Neural cell (in vitro differentiated cells): ENCODE measurements around the gene OR56A3. TPM values are rescaled to one million over a fixed set of nuclear protein-coding genes. Genes with fewer than 3 reads are reported as not detected.

Source experiments
- H2AFZ ChIP-seq: fragments of 200-600, 300-800 bp; sonication (generic), shearing (Covaris generic); 2 replicates; pipeline ENCODE4 v1.6.0; 2014; ENCODE audit warnings: low read depth, mild to moderate bottlenecking, antibody characterized with exemption, low read length, moderate library complexity
- H3F3A ChIP-seq: fragments of 200-600 bp; shearing (Covaris generic); 2 replicates; pipeline ENCODE4 v1.6.1; 2016; ENCODE audit warnings: mild to moderate bottlenecking, moderate library complexity, mixed read lengths, antibody characterized with exemption, low read length; ENCODE audit not compliant: insufficient read depth, poor library complexity, severe bottlenecking
- H3K27ac ChIP-seq: fragments of 200-600, 300-800 bp; sonication (generic), shearing (Covaris generic); 2 replicates; pipeline ENCODE4 v1.5.1; 2014; ENCODE audit warnings: mild to moderate bottlenecking, low read length, moderate library complexity
- H3K27me3 ChIP-seq: fragments of 300-800, 200-600 bp; sonication (generic), shearing (Covaris generic); 2 replicates; pipeline ENCODE4 v1.6.0; 2014; ENCODE audit warnings: mild to moderate bottlenecking, low read depth, low read length, moderate library complexity; ENCODE audit not compliant: insufficient read depth
- H3K36me3 ChIP-seq: fragments of 300-800, 200-600 bp; sonication (generic), shearing (Covaris generic); 2 replicates; pipeline ENCODE4 v1.5.1; 2014; ENCODE audit warnings: mild to moderate bottlenecking, antibody characterized with exemption, low read length, moderate library complexity; ENCODE audit not compliant: insufficient read depth
- H3K4me2 ChIP-seq: fragments of 300-800, 200-600 bp; sonication (generic), shearing (Covaris generic); 2 replicates; pipeline ENCODE4 v1.6.0; 2014; ENCODE audit warnings: mild to moderate bottlenecking, low read length
- H3K4me3 ChIP-seq: fragments of 300-800, 200-600 bp; sonication (generic), shearing (Covaris generic); 2 replicates; pipeline ENCODE4 v1.5.1; 2014; ENCODE audit warnings: mild to moderate bottlenecking, low read length, moderate library complexity
- H3K79me2 ChIP-seq: fragments of 200-600 bp; shearing (Covaris generic); replicated peaks from 2 replicates; pipeline ENCODE4 v1.6.0; 2014; ENCODE audit warnings: mild to moderate bottlenecking, low read length, moderate library complexity; ENCODE audit not compliant: insufficient read depth
- H3K9ac ChIP-seq: fragments of 300-800, 200-600 bp; sonication (generic), shearing (Covaris generic); 2 replicates; pipeline ENCODE4 v1.6.1; 2016; ENCODE audit warnings: mild to moderate bottlenecking, low read length, mixed read lengths
- H3K9me2 ChIP-seq: fragments of 200-600 bp; shearing (Covaris generic); 2 replicates; pipeline ENCODE4 v1.6.1; 2016; ENCODE audit warnings: mild to moderate bottlenecking, low read length, mixed read lengths; ENCODE audit not compliant: insufficient read depth
- H3K9me3 ChIP-seq: fragments of 200-600, 300-800 bp; sonication (generic), shearing (Covaris generic); 2 replicates; pipeline ENCODE4 v1.6.1; 2016; ENCODE audit warnings: mild to moderate bottlenecking, mixed run types, low read length, moderate library complexity, mixed read lengths
- H4K20me1 ChIP-seq: fragments of 200-600 bp; shearing (Covaris generic); 2 replicates; pipeline ENCODE4 v1.6.1; 2016; ENCODE audit warnings: mild to moderate bottlenecking, mixed run types; ENCODE audit not compliant: insufficient read depth
- EP300 ChIP-seq: fragments of 450-650 bp; conservative IDR thresholded peaks from 2 replicates; pipeline ENCODE4 v1.6.1; 2014; ENCODE audit warnings: antibody characterized with exemption, mild to moderate bottlenecking, moderate library complexity; ENCODE audit not compliant: poor library complexity, severe bottlenecking
- EZH2 ChIP-seq: fragments of 200-600, 300-800 bp; shearing (Covaris generic), sonication (generic); IDR thresholded peaks from 2 replicates; pipeline ENCODE4 v1.6.1; 2014; ENCODE audit warnings: antibody characterized with exemption, low read length, borderline replicate concordance, mild to moderate bottlenecking; ENCODE audit not compliant: insufficient read depth, poor library complexity, severe bottlenecking
- MXI1 ChIP-seq: fragments of 450-650 bp; conservative IDR thresholded peaks from 2 replicates; pipeline ENCODE4 v1.6.1; 2014; ENCODE audit warnings: antibody characterized with exemption, mild to moderate bottlenecking; ENCODE audit not compliant: poor library complexity, severe bottlenecking
- POLR2AphosphoS5 ChIP-seq: IDR thresholded peaks from 2 replicates; pipeline ENCODE4 v1.6.1; 2012
- RAD21 ChIP-seq: fragments of 450-650 bp; conservative IDR thresholded peaks from 2 replicates; pipeline ENCODE4 v1.6.1; 2014; ENCODE audit warnings: antibody characterized with exemption, mild to moderate bottlenecking, moderate library complexity
- SMC3 ChIP-seq: fragments of 450-650 bp; conservative IDR thresholded peaks from 2 replicates; pipeline ENCODE4 v1.6.1; 2014; ENCODE audit warnings: antibody characterized with exemption, mild to moderate bottlenecking, moderate library complexity; ENCODE audit not compliant: poor library complexity
- TAF1 ChIP-seq: IDR thresholded peaks from 2 replicates; pipeline ENCODE4 v1.6.1; 2012; ENCODE audit warnings: low read depth
- polyA plus RNA-seq: library from polyadenylated mRNA; depleted of rRNA; stranded (reverse); fragments of >200 nt; gene quantifications from 2 replicates; pipeline ENCODE4 v1.2.3, GENCODE V29; 2014
- TF ChIP-seq, protein P1 (sequence below): fragments of 450-650 bp; IDR thresholded peaks from 2 replicates; pipeline ENCODE4 v1.5.1; 2014; ENCODE audit warnings: antibody characterized with exemption, mild to moderate bottlenecking, moderate library complexity; ENCODE audit not compliant: poor library complexity, severe bottlenecking
- TF ChIP-seq, protein P2 (sequence below): IDR thresholded peaks from 2 replicates; pipeline ENCODE4 v1.6.1; 2012; ENCODE audit warnings: borderline replicate concordance

The OR56A3 gene
- polyA plus RNA-seq, 1 donor from 2014 or later = not detected

DNA sequence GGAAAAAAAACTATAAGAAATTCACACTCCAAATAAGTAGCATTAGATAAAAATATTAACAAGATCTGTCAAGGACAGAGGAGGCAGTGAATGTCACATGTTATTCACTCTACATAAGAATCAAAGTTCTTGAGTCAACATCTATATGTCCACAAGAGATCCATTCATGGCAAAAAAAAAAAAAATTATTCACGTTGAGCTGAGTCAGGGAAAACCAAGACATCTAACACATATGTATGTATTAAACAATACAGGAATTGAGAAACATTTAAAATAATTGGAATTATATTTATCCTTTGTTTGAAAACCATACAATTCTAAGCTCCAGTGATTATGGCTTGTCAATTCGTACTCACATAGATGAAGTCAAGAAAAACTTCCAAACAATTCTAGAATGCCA lies 24.9 kb downstream of the OR56A3 start:
- H3K27me3 ChIP-seq = no peaks in the 10 kb centered on the region
- no peak overlapping the region for H2AFZ ChIP-seq
- no peak overlapping the region for H3K4me2 ChIP-seq
- H4K20me1 ChIP-seq = no peaks in the 10 kb centered on the region
- H3K27ac ChIP-seq = no peak overlapping the region
- no peaks in the 10 kb centered on the region for H3K79me2 ChIP-seq
- H3K9me3 ChIP-seq = no peaks in the 10 kb centered on the region
- no peaks in the 10 kb centered on the region for H3K9me2 ChIP-seq
- no peaks in the 10 kb centered on the region for H3K36me3 ChIP-seq
- TF ChIP-seq RAD21 (no peak), TAF1 (no peak), EZH2 (no peak), MXI1 (no peak), POLR2AphosphoS5 (no peak), EP300 (no peak), SMC3 (no peak)
- TF ChIP-seq, protein P1, sequence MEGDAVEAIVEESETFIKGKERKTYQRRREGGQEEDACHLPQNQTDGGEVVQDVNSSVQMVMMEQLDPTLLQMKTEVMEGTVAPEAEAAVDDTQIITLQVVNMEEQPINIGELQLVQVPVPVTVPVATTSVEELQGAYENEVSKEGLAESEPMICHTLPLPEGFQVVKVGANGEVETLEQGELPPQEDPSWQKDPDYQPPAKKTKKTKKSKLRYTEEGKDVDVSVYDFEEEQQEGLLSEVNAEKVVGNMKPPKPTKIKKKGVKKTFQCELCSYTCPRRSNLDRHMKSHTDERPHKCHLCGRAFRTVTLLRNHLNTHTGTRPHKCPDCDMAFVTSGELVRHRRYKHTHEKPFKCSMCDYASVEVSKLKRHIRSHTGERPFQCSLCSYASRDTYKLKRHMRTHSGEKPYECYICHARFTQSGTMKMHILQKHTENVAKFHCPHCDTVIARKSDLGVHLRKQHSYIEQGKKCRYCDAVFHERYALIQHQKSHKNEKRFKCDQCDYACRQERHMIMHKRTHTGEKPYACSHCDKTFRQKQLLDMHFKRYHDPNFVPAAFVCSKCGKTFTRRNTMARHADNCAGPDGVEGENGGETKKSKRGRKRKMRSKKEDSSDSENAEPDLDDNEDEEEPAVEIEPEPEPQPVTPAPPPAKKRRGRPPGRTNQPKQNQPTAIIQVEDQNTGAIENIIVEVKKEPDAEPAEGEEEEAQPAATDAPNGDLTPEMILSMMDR = no peak
- TF ChIP-seq, protein P2, sequence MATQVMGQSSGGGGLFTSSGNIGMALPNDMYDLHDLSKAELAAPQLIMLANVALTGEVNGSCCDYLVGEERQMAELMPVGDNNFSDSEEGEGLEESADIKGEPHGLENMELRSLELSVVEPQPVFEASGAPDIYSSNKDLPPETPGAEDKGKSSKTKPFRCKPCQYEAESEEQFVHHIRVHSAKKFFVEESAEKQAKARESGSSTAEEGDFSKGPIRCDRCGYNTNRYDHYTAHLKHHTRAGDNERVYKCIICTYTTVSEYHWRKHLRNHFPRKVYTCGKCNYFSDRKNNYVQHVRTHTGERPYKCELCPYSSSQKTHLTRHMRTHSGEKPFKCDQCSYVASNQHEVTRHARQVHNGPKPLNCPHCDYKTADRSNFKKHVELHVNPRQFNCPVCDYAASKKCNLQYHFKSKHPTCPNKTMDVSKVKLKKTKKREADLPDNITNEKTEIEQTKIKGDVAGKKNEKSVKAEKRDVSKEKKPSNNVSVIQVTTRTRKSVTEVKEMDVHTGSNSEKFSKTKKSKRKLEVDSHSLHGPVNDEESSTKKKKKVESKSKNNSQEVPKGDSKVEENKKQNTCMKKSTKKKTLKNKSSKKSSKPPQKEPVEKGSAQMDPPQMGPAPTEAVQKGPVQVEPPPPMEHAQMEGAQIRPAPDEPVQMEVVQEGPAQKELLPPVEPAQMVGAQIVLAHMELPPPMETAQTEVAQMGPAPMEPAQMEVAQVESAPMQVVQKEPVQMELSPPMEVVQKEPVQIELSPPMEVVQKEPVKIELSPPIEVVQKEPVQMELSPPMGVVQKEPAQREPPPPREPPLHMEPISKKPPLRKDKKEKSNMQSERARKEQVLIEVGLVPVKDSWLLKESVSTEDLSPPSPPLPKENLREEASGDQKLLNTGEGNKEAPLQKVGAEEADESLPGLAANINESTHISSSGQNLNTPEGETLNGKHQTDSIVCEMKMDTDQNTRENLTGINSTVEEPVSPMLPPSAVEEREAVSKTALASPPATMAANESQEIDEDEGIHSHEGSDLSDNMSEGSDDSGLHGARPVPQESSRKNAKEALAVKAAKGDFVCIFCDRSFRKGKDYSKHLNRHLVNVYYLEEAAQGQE = no peak
- H3K4me3 ChIP-seq = no peak overlapping the region
- H3K9ac ChIP-seq = no peak overlapping the region
- no peaks in the 10 kb centered on the region for H3F3A ChIP-seq

DNA sequence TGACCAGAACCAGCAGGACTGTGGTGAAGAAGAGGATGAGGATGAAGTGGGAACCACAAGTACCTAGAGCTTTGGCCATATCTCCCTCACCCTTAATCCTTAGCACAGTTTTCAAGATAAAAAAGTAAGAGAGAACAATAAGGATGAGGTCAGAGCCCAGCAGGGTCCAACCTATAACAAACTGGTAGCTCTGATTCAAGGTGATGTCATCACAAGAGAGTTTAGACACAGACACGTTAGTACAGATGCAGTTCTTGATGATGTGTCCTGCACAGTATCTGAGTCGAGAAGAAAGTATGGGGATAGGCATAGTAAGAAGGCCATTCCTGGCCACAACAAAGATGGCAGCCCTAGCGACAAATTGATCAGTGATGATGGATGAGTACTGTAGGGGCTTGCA lies 25.7 kb downstream of the OR56A3 start:
- Histone ChIP-seq H3K79me2 (no peaks in the 10 kb centered on the region), H2AFZ (no peak overlapping the region), H4K20me1 (no peaks in the 10 kb centered on the region), H3K4me3 (no peak overlapping the region), H3K9ac (no peak overlapping the region), H3K4me2 (no peak overlapping the region), H3K9me3 (no peaks in the 10 kb centered on the region), H3K36me3 (no peaks in the 10 kb centered on the region), H3K9me2 (no peaks in the 10 kb centered on the region), H3K27ac (no peak overlapping the region), H3F3A (no peaks in the 10 kb centered on the region), H3K27me3 (no peaks in the 10 kb centered on the region)
- TF ChIP-seq EP300 (no peak), RAD21 (no peak), SMC3 (no peak), TAF1 (no peak), MXI1 (no peak), POLR2AphosphoS5 (no peak), EZH2 (no peak)
- TF ChIP-seq, protein P2 = no peak
- TF ChIP-seq, protein P1 = no peak
